ENCODE results near the gene ZNF664.

ZNF664 gene

DNA sequence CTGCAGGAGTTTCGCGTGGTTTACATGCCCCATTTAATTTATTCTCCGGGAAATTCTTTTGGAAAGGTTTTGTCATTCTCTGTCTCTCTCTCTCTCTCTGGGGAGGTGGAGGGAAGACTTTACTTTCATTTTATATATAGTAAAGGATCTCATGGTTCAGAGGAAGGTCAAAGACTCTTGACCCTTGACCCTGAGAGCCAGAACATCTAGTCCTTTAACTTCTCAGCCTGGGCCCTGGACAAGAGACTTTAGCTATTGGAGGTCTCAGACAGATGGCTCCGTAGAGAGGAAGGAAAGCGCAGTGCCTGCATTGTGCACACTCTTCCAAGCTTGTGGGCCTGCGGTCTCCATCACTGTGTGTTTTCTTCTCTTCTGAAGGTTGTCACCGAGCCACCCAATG lies 44.1 kb upstream of the ZNF664 start:
- H3K9ac ChIP-seq (ENCODE audit: low read length) = no peak overlapping the region
- no peaks in the 10 kb centered on the region for H3K36me3 ChIP-seq (ENCODE audit: control insufficient read depth in 1 of 2, insufficient read depth in 2 of 2, low read length in 2 of 2)
- no peak overlapping the region for H3K4me3 ChIP-seq (ENCODE audit: low read depth, low read length)
- no peak overlapping the region for H3K18ac ChIP-seq (ENCODE audit: low read length)
- H4K12ac ChIP-seq (ENCODE audit: low read depth, low read length) = no peak overlapping the region
- H3K79me1 ChIP-seq (ENCODE audit: low read length) = no peaks in the 10 kb centered on the region
- H4K8ac ChIP-seq (ENCODE audit: low read depth, low read length) = no peak overlapping the region
- no peak overlapping the region for H3K23ac ChIP-seq (ENCODE audit: low read length)
- H3K4me1 ChIP-seq (ENCODE audit: control insufficient read depth in 1 of 2, insufficient read depth in 2 of 2, low read length in 2 of 2) = peaks cover 0 to 6% of the 10 kb centered on the region in 2 experiments
- no peak overlapping the region for H2BK120ac ChIP-seq (ENCODE audit: insufficient read depth, low read length, poor library complexity)
- no peak overlapping the region for H2BK12ac ChIP-seq (ENCODE audit: low read length)
- no peak overlapping the region for H3K27ac ChIP-seq (ENCODE audit: low read depth, low read length)
- no peaks in the 10 kb centered on the region for H3K27me3 ChIP-seq (ENCODE audit: insufficient read depth, low read length)
- H2AFZ ChIP-seq (ENCODE audit: insufficient read depth, low read length, poor library complexity) = no peak overlapping the region
- H3K4ac ChIP-seq (ENCODE audit: low read depth, low read length) = no peak overlapping the region
- no peak overlapping the region for H4K91ac ChIP-seq (ENCODE audit: low read depth, low read length)
- no peaks in the 10 kb centered on the region for H3K79me2 ChIP-seq (ENCODE audit: control insufficient read depth, insufficient read depth, low read length, poor library complexity)
- H2AK5ac ChIP-seq (ENCODE audit: low read length) = no peak overlapping the region
- H3K4me2 ChIP-seq (ENCODE audit: low read length) = no peak overlapping the region
- no CpG with 5 or more reads among the region's 7 CpGs for WGBS (ENCODE audit: extremely low coverage, insufficient coverage, insufficient read length)
- H3K14ac ChIP-seq (ENCODE audit: low read length) = no peak overlapping the region
- peaks cover 8% of the 10 kb centered on the region for H3K9me3 ChIP-seq (ENCODE audit: insufficient read depth, low read depth, low read length)
- no peak for DNase-seq
- no peak overlapping the region for H2BK5ac ChIP-seq (ENCODE audit: low read depth, low read length, poor library complexity)

DNA sequence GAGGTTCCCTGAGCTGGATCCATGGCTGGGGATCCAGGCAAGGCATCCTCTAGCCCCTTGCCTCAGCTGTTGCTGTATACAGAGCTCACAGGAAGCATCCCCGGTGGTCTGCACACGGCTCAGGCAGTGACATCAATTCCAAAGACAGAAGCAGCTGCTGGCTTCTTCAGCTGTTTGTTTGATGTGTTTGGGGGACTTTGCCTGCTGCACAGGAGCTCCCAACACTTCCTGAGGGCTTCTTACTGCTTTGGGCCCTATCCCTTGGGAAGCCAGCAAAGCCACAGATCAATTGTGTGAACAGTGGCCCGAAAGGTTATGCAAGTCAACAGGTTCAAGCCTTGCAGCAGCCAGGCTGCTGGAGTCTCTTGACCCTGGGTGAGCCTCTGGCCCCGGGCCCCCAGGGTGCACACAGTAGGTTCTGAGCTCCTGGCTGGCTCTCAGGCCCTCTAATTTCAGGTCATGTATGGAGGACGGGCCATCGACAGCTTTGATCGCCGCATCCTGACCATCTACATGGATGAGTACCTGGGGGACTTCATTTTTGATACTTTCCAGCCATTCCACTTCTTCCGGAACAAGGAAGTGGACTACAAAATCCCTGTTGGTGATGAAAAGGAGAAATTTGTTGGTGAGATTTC lies 43.0 kb upstream of the ZNF664 start:
- Histone ChIP-seq H3K27ac (ENCODE audit: low read depth, low read length) (no peak overlapping the region), H2AK5ac (ENCODE audit: low read length) (no peak overlapping the region), H3K23ac (ENCODE audit: low read length) (no peak overlapping the region), H3K14ac (ENCODE audit: low read length) (no peak overlapping the region), H4K91ac (ENCODE audit: low read depth, low read length) (no peak overlapping the region), H3K79me1 (ENCODE audit: low read length) (no peaks in the 10 kb centered on the region), H3K79me2 (ENCODE audit: control insufficient read depth, insufficient read depth, low read length, poor library complexity) (no peaks in the 10 kb centered on the region), H4K12ac (ENCODE audit: low read depth, low read length) (no peak overlapping the region), H2BK120ac (ENCODE audit: insufficient read depth, low read length, poor library complexity) (no peak overlapping the region), H2BK12ac (ENCODE audit: low read length) (no peak overlapping the region), H3K4me1 (ENCODE audit: control insufficient read depth in 1 of 2, insufficient read depth in 2 of 2, low read length in 2 of 2) (peaks cover 0 to 2% of the 10 kb centered on the region in 2 experiments), H3K9me3 (ENCODE audit: insufficient read depth, low read depth, low read length) (peaks cover 8% of the 10 kb centered on the region), H4K8ac (ENCODE audit: low read depth, low read length) (no peak overlapping the region), H2BK5ac (ENCODE audit: low read depth, low read length, poor library complexity) (no peak overlapping the region), H3K27me3 (ENCODE audit: insufficient read depth, low read length) (no peaks in the 10 kb centered on the region), H3K4me2 (ENCODE audit: low read length) (no peak overlapping the region), H3K18ac (ENCODE audit: low read length) (no peak overlapping the region), H3K4me3 (ENCODE audit: low read depth, low read length) (no peak overlapping the region), H3K9ac (ENCODE audit: low read length) (no peak overlapping the region), H2AFZ (ENCODE audit: insufficient read depth, low read length, poor library complexity) (no peak overlapping the region), H3K36me3 (ENCODE audit: control insufficient read depth in 1 of 2, insufficient read depth in 2 of 2, low read length in 2 of 2) (peaks cover 7 to 8% of the 10 kb centered on the region in 2 experiments), H3K4ac (ENCODE audit: low read depth, low read length) (no peak overlapping the region)
- no peak for DNase-seq
- no CpG with 5 or more reads among the region's 9 CpGs for WGBS (ENCODE audit: extremely low coverage, insufficient coverage, insufficient read length)

DNA sequence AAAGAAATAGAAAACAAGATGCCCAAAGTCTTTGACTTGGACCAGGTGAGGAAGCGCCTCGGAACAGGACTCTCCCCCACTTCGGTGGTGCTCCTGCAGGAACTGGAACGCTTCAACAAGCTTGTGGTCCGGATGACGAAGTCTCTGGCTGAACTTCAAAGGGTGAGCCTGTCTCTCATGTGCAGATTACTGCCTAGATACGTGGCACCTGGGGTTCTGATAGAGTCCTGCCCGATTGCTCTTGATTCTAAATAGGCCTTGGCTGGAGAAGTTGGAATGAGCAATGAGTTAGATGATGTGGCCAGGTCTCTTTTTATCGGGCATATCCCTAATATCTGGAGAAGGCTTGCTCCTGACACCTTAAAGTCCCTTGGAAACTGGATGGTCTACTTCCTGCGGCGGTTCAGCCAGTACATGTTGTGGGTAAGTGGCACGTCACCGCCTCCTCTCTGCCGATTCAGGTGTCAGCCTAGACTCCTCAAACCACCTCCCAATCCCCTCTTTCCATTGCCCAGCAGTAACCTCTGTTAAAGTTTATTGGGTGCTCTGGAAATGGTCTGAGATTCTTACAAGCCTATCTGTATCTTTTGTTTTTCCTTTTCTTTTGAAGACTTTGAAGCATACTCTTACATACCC lies 41.2 kb upstream of the ZNF664 start:
- Histone ChIP-seq H3K4me3 (ENCODE audit: low read depth, low read length) (no peak overlapping the region), H2BK12ac (ENCODE audit: low read length) (no peak overlapping the region), H3K9me3 (ENCODE audit: insufficient read depth, low read depth, low read length) (peaks cover 8% of the 10 kb centered on the region), H3K4me2 (ENCODE audit: low read length) (no peak overlapping the region), H3K27me3 (ENCODE audit: insufficient read depth, low read length) (no peaks in the 10 kb centered on the region), H3K27ac (ENCODE audit: low read depth, low read length) (no peak overlapping the region), H3K4me1 (ENCODE audit: control insufficient read depth in 1 of 2, insufficient read depth in 2 of 2, low read length in 2 of 2) (no peaks in the 10 kb centered on the region), H3K9ac (ENCODE audit: low read length) (no peak overlapping the region), H4K12ac (ENCODE audit: low read depth, low read length) (no peak overlapping the region), H2BK5ac (ENCODE audit: low read depth, low read length, poor library complexity) (no peak overlapping the region), H3K14ac (ENCODE audit: low read length) (no peak overlapping the region), H3K79me2 (ENCODE audit: control insufficient read depth, insufficient read depth, low read length, poor library complexity) (no peaks in the 10 kb centered on the region), H3K4ac (ENCODE audit: low read depth, low read length) (no peak overlapping the region), H2AFZ (ENCODE audit: insufficient read depth, low read length, poor library complexity) (no peak overlapping the region), H4K91ac (ENCODE audit: low read depth, low read length) (no peak overlapping the region), H3K36me3 (ENCODE audit: control insufficient read depth in 1 of 2, insufficient read depth in 2 of 2, low read length in 2 of 2) (peaks cover 18 to 19% of the 10 kb centered on the region in 2 experiments), H3K79me1 (ENCODE audit: low read length) (no peaks in the 10 kb centered on the region), H3K18ac (ENCODE audit: low read length) (no peak overlapping the region), H2AK5ac (ENCODE audit: low read length) (no peak overlapping the region), H2BK120ac (ENCODE audit: insufficient read depth, low read length, poor library complexity) (no peak overlapping the region), H4K8ac (ENCODE audit: low read depth, low read length) (no peak overlapping the region), H3K23ac (ENCODE audit: low read length) (no peak overlapping the region)
- WGBS (ENCODE audit: extremely low coverage, insufficient coverage, insufficient read length) = no CpG with 5 or more reads among the region's 14 CpGs
- DNase-seq = no peak

DNA sequence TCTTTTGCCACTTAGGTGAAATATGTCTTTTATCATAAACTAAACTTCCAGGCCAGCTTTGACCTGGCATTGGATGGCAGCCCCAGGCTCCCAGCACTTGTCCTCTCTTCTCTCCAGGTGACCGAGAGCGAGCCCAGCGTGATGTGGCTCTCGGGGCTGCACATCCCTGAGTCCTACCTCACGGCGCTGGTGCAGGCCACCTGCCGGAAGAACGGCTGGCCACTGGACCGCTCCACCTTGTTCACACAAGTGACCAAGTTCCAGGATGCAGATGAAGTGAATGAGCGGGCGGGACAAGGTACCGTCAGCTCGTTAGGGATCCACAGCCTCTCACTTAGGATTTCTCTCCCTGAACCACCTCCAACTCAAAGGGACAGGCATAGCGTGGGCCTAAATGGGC lies 39.8 kb upstream of the ZNF664 start:
- Histone ChIP-seq H2BK120ac (ENCODE audit: insufficient read depth, low read length, poor library complexity) (no peak overlapping the region), H3K9ac (ENCODE audit: low read length) (no peak overlapping the region), H3K36me3 (ENCODE audit: control insufficient read depth in 1 of 2, insufficient read depth in 2 of 2, low read length in 2 of 2) (peaks cover 25 to 28% of the 10 kb centered on the region in 2 experiments), H3K79me2 (ENCODE audit: control insufficient read depth, insufficient read depth, low read length, poor library complexity) (no peaks in the 10 kb centered on the region), H3K23ac (ENCODE audit: low read length) (no peak overlapping the region), H3K4me1 (ENCODE audit: control insufficient read depth in 1 of 2, insufficient read depth in 2 of 2, low read length in 2 of 2) (peaks cover under 1 to 1% of the 10 kb centered on the region in 2 experiments), H2BK5ac (ENCODE audit: low read depth, low read length, poor library complexity) (no peak overlapping the region), H3K4ac (ENCODE audit: low read depth, low read length) (no peak overlapping the region), H2AFZ (ENCODE audit: insufficient read depth, low read length, poor library complexity) (no peak overlapping the region), H2AK5ac (ENCODE audit: low read length) (no peak overlapping the region), H3K4me3 (ENCODE audit: low read depth, low read length) (no peak overlapping the region), H3K27ac (ENCODE audit: low read depth, low read length) (no peak overlapping the region), H4K12ac (ENCODE audit: low read depth, low read length) (no peak overlapping the region), H3K79me1 (ENCODE audit: low read length) (no peaks in the 10 kb centered on the region), H4K91ac (ENCODE audit: low read depth, low read length) (no peak overlapping the region), H3K18ac (ENCODE audit: low read length) (no peak overlapping the region), H3K9me3 (ENCODE audit: insufficient read depth, low read depth, low read length) (peaks cover 8% of the 10 kb centered on the region), H4K8ac (ENCODE audit: low read depth, low read length) (no peak overlapping the region), H3K4me2 (ENCODE audit: low read length) (no peak overlapping the region), H3K27me3 (ENCODE audit: insufficient read depth, low read length) (no peaks in the 10 kb centered on the region), H2BK12ac (ENCODE audit: low read length) (no peak overlapping the region), H3K14ac (ENCODE audit: low read length) (no peak overlapping the region)
- WGBS (ENCODE audit: extremely low coverage, insufficient coverage, insufficient read length) = no CpG with 5 or more reads among the region's 14 CpGs
- DNase-seq = no peak
